Activated gamma-delta T cell (primary cell): ENCODE data around the gene RTN4.

ENCODE experiments used
- DNase-seq: peaks from one replicate; lab custom pipeline; 2025; lab: John Stamatoyannopoulos, UW

Gene RTN4

GRCh38 chr2:55033921-55034320 lies 16.3 kb downstream of the RTN4 start:
- no peak for DNase-seq

- no peak for DNase-seq
Observed at GRCh38 chr2:55033076-55033742, 17.0 kb downstream of the RTN4 start.

- no peak for DNase-seq
Observed at GRCh38 chr2:55031505-55031904, 18.7 kb downstream of the RTN4 start.

- DNase-seq: no peak
Observed at GRCh38 chr2:55030766-55031165, 19.5 kb downstream of the RTN4 start.

GRCh38 chr2:55029098-55029497 lies 21.2 kb downstream of the RTN4 start:
- DNase-seq: no peak

GRCh38 chr2:55027226-55027625 lies 23.0 kb downstream of the RTN4 start:
- DNase-seq: no peak

- DNase-seq: no peak
Observed at GRCh38 chr2:55026202-55026601, 24.0 kb downstream of the RTN4 start.

GRCh38 chr2:55025627-55026026 lies 24.6 kb downstream of the RTN4 start:
- no peak for DNase-seq

GRCh38 chr2:55025082-55025481 lies 25.2 kb downstream of the RTN4 start:
- DNase-seq: no peak

GRCh38 chr2:55022476-55022875 lies 27.8 kb downstream of the RTN4 start:
- no peak for DNase-seq

- no peak for DNase-seq
Observed at GRCh38 chr2:55019526-55020258, 30.6 kb downstream of the RTN4 start.

- DNase-seq: no peak
Observed at GRCh38 chr2:55018619-55019018, 31.6 kb downstream of the RTN4 start.

GRCh38 chr2:55017880-55018279 lies 32.4 kb downstream of the RTN4 start:
- DNase-seq: no peak

GRCh38 chr2:55017428-55017827 lies 32.8 kb downstream of the RTN4 start:
- DNase-seq: no peak

GRCh38 chr2:55014962-55015939 lies 35.0 kb downstream of the RTN4 start:
- no peak for DNase-seq

- no peak for DNase-seq
Observed at GRCh38 chr2:55013936-55014335, 36.3 kb downstream of the RTN4 start.

GRCh38 chr2:55012672-55013484 lies 37.4 kb downstream of the RTN4 start:
- no peak for DNase-seq

GRCh38 chr2:55011831-55012671 lies 38.2 kb downstream of the RTN4 start:
- DNase-seq: no peak

- no peak for DNase-seq
Observed at GRCh38 chr2:55010915-55011314, 39.3 kb downstream of the RTN4 start.

GRCh38 chr2:55010149-55010591 lies 40.1 kb downstream of the RTN4 start:
- DNase-seq: no peak
